Suprapubic skin (tissue), 3 donors: ENCODE measurements around the gene CDH22.

Experiments used
- EP300 ChIP-seq: sonication (generic); formaldehyde crosslinking; IDR thresholded peaks from one replicate; pipeline ENCODE4 v1.6.1; 2017; ENCODE audit warnings: antibody characterized with exemption
- POLR2A ChIP-seq, 2 donors: fragments of 450-650 bp; IDR thresholded peaks; one replicate each; pipeline ENCODE4 v1.6.1; 2017; ENCODE audit warnings: antibody characterized with exemption in 2 of 2, mild to moderate bottlenecking in 2 of 2, moderate library complexity in 2 of 2
- TF ChIP-seq, protein P1 (sequence below), 2 donors: fragments of 200-600 bp in 1 of 2; fragments of 450-650 bp in 1 of 2; sonication (generic) in 1 of 2; IDR thresholded peaks; one replicate each; pipeline ENCODE4 v1.5.1; 2016 to 2019; ENCODE audit warnings: antibody characterized with exemption in 2 of 2, mild to moderate bottlenecking in 1 of 2, moderate library complexity in 1 of 2

GRCh38 chr20:46228670-46229069 lies 79.6 kb downstream of the CDH22 start:
- TF ChIP-seq POLR2A (IDR thresholded peaks at IDR 0.05) (no peak), EP300 (no peak)
- TF ChIP-seq, protein P1, sequence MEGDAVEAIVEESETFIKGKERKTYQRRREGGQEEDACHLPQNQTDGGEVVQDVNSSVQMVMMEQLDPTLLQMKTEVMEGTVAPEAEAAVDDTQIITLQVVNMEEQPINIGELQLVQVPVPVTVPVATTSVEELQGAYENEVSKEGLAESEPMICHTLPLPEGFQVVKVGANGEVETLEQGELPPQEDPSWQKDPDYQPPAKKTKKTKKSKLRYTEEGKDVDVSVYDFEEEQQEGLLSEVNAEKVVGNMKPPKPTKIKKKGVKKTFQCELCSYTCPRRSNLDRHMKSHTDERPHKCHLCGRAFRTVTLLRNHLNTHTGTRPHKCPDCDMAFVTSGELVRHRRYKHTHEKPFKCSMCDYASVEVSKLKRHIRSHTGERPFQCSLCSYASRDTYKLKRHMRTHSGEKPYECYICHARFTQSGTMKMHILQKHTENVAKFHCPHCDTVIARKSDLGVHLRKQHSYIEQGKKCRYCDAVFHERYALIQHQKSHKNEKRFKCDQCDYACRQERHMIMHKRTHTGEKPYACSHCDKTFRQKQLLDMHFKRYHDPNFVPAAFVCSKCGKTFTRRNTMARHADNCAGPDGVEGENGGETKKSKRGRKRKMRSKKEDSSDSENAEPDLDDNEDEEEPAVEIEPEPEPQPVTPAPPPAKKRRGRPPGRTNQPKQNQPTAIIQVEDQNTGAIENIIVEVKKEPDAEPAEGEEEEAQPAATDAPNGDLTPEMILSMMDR (IDR thresholded peaks at IDR 0.05) = no peak
